Measurements from ENCODE around the gene MYBPH.

Gene MYBPH

GRCh38 chr1:203210988-203211387, 35.4 kb upstream of the MYBPH start:
- TF ChIP-seq CTCF (IDR thresholded peaks at IDR 0.05; ENCODE audit: low read length, missing control alignments): no peak
- no peak for DNase-seq (ENCODE audit: low read depth)
- H3K4me3 ChIP-seq (replicated peaks; ENCODE audit: low read depth, low read length): no peak overlapping the region

GRCh38 chr1:203210350-203210749, 34.7 kb upstream of the MYBPH start:
- no peak for TF ChIP-seq CTCF (IDR thresholded peaks at IDR 0.05; ENCODE audit: low read length, missing control alignments)
- DNase-seq (ENCODE audit: low read depth): no peak
- H3K4me3 ChIP-seq (replicated peaks; ENCODE audit: low read depth, low read length): no peak overlapping the region

GRCh38 chr1:203208181-203208580, 32.6 kb upstream of the MYBPH start:
- no peak overlapping the region for H3K4me3 ChIP-seq (replicated peaks; ENCODE audit: low read depth, low read length)
- TF ChIP-seq CTCF (IDR thresholded peaks at IDR 0.05; ENCODE audit: low read length, missing control alignments): no peak
- DNase-seq (ENCODE audit: low read depth): no peak

- DNase-seq (ENCODE audit: low read depth): no peak
- no peak overlapping the region for H3K4me3 ChIP-seq (replicated peaks; ENCODE audit: low read depth, low read length)
- no peak for TF ChIP-seq CTCF (IDR thresholded peaks at IDR 0.05; ENCODE audit: low read length, missing control alignments)
These were observed 32.1 kb upstream of the MYBPH start for GRCh38 chr1:203207751-203208150.

- TF ChIP-seq CTCF (IDR thresholded peaks at IDR 0.05; ENCODE audit: low read length, missing control alignments): no peak
- no peak for DNase-seq (ENCODE audit: low read depth)
- H3K4me3 ChIP-seq (replicated peaks; ENCODE audit: low read depth, low read length): no peak overlapping the region
These were observed 30.6 kb upstream of the MYBPH start for GRCh38 chr1:203206129-203206687.

- no peak for TF ChIP-seq CTCF (IDR thresholded peaks at IDR 0.05; ENCODE audit: low read length, missing control alignments)
- H3K4me3 ChIP-seq (replicated peaks; ENCODE audit: low read depth, low read length): no peak overlapping the region
- DNase-seq (ENCODE audit: low read depth): no peak
These were observed 29.1 kb upstream of the MYBPH start for GRCh38 chr1:203204756-203205155.
